Suprapubic skin (tissue), 4 donors: ENCODE data around the gene NRG3. TPM values are rescaled to one million over a fixed set of nuclear protein-coding genes. Genes with fewer than 3 reads are reported as not detected.

Source experiments
- DNase-seq, 2 donors: peaks; one replicate each; pipeline ENCODE4 v3.0.0-alpha.2; 2019; ENCODE audit warnings: low spot score in 2 of 2
- H3K27ac ChIP-seq: fragments of 200-600 bp; sonication (generic); one replicate; pipeline ENCODE4 v1.5.1; 2019
- H3K27me3 ChIP-seq: fragments of 200-600 bp; sonication (generic); one replicate; pipeline ENCODE4 v1.5.1; 2019
- H3K36me3 ChIP-seq: fragments of 200-600 bp; sonication (generic); one replicate; pipeline ENCODE4 v1.5.1; 2019
- H3K4me1 ChIP-seq: fragments of 200-600 bp; sonication (generic); one replicate; pipeline ENCODE4 v1.5.1; 2019
- H3K4me3 ChIP-seq: fragments of 200-600 bp; sonication (generic); one replicate; pipeline ENCODE4 v1.5.1; 2019; ENCODE audit warnings: mild to moderate bottlenecking
- H3K9me3 ChIP-seq: fragments of 200-600 bp; sonication (generic); one replicate; pipeline ENCODE4 v1.5.1; 2019
- CTCF ChIP-seq, 2 donors: fragments of 200-600 bp in 1 of 2; fragments of 450-650 bp in 1 of 2; sonication (generic) in 1 of 2; IDR thresholded peaks; one replicate each; pipeline ENCODE4 v1.5.1; 2016 to 2019; ENCODE audit warnings: antibody characterized with exemption in 2 of 2, mild to moderate bottlenecking in 1 of 2, moderate library complexity in 1 of 2
- EP300 ChIP-seq: sonication (generic); formaldehyde crosslinking; IDR thresholded peaks from one replicate; pipeline ENCODE4 v1.6.1; 2017; ENCODE audit warnings: antibody characterized with exemption
- POLR2A ChIP-seq, 2 donors: fragments of 450-650 bp; IDR thresholded peaks; one replicate each; pipeline ENCODE4 v1.6.1; 2017; ENCODE audit warnings: antibody characterized with exemption in 2 of 2, mild to moderate bottlenecking in 2 of 2, moderate library complexity in 2 of 2
- POLR2AphosphoS5 ChIP-seq, 3 donors: sonication (generic); formaldehyde crosslinking; IDR thresholded peaks; one replicate each; pipeline ENCODE4 v1.6.1; 2017; ENCODE audit warnings: antibody characterized with exemption in 3 of 3
- WGBS: methylation state at CpG from one replicate; pipeline ENCODE4 v1.1.5; 2018; 5-methylcytosine and 5-hydroxymethylcytosine counted together
- total RNA-seq, 4 donors: library from RNA; depleted of rRNA; stranded (reverse); fragments of >200 nt; gene quantifications; one replicate each; pipeline ENCODE4 v1.1.0, GENCODE V29; 2016

NRG3 gene
- total RNA-seq, 4 donors from 2014 or later = 0.65 to 3.5 (median 1.3) TPM

- Histone ChIP-seq H3K36me3 (no peaks in the 10 kb centered on the region), H3K4me1 (no peaks in the 10 kb centered on the region), H3K4me3 (no peak overlapping the region), H3K27ac (no peak overlapping the region), H3K9me3 (no peaks in the 10 kb centered on the region), H3K27me3 (no peaks in the 10 kb centered on the region)
- TF ChIP-seq POLR2A (IDR thresholded peaks at IDR 0.05) (no peak), EP300 (no peak), POLR2AphosphoS5 (IDR thresholded peaks at IDR 0.05) (no peak), CTCF (IDR thresholded peaks at IDR 0.05) (no peak)
- 42% methylated on average over 4 of the region's 4 CpGs for WGBS
- DNase-seq = no peak
Observed at GRCh38 chr10:82377608-82378007, 502.6 kb downstream of the NRG3 start.

GRCh38 chr10:82378146-82378545 lies 503.2 kb downstream of the NRG3 start:
- WGBS = 7% methylated on average over 2 of the region's 2 CpGs
- H3K27me3 ChIP-seq = no peaks in the 10 kb centered on the region
- no peaks in the 10 kb centered on the region for H3K9me3 ChIP-seq
- DNase-seq = no peak
- no peaks in the 10 kb centered on the region for H3K4me1 ChIP-seq
- H3K4me3 ChIP-seq = no peak overlapping the region
- no peaks in the 10 kb centered on the region for H3K36me3 ChIP-seq
- no peak overlapping the region for H3K27ac ChIP-seq
- TF ChIP-seq CTCF (IDR thresholded peaks at IDR 0.05) (no peak), POLR2A (IDR thresholded peaks at IDR 0.05) (no peak)

- DNase-seq = no peak
- H3K4me1 ChIP-seq = no peaks in the 10 kb centered on the region
- H3K9me3 ChIP-seq = no peaks in the 10 kb centered on the region
- H3K27ac ChIP-seq = no peak overlapping the region
- TF ChIP-seq POLR2AphosphoS5 (IDR thresholded peaks at IDR 0.05) (no peak), EP300 (no peak), CTCF (IDR thresholded peaks at IDR 0.05) (no peak), POLR2A (IDR thresholded peaks at IDR 0.05) (no peak)
- no peak overlapping the region for H3K4me3 ChIP-seq
- no peaks in the 10 kb centered on the region for H3K36me3 ChIP-seq
- no peaks in the 10 kb centered on the region for H3K27me3 ChIP-seq
Observed at GRCh38 chr10:82383350-82383749, 508.4 kb downstream of the NRG3 start.

- Histone ChIP-seq H3K27ac (no peak overlapping the region), H3K9me3 (no peaks in the 10 kb centered on the region), H3K4me1 (no peaks in the 10 kb centered on the region), H3K36me3 (no peaks in the 10 kb centered on the region), H3K27me3 (no peaks in the 10 kb centered on the region), H3K4me3 (no peak overlapping the region)
- TF ChIP-seq POLR2A (IDR thresholded peaks at IDR 0.05) = no peak
- no peak for TF ChIP-seq POLR2AphosphoS5 (IDR thresholded peaks at IDR 0.05)
- TF ChIP-seq EP300 = no peak
- no peak for TF ChIP-seq CTCF (IDR thresholded peaks at IDR 0.05)
- 62% methylated on average over 5 of the region's 5 CpGs for WGBS
- DNase-seq = no peak
Observed at GRCh38 chr10:82390866-82391658, 516.1 kb downstream of the NRG3 start.

- TF ChIP-seq CTCF (IDR thresholded peaks at IDR 0.05) = no peak
- TF ChIP-seq EP300 = no peak
- TF ChIP-seq POLR2A (IDR thresholded peaks at IDR 0.05) = no peak
- TF ChIP-seq POLR2AphosphoS5 (IDR thresholded peaks at IDR 0.05) = no peak
- no peaks in the 10 kb centered on the region for H3K36me3 ChIP-seq
- no peak overlapping the region for H3K27ac ChIP-seq
- no peak overlapping the region for H3K4me3 ChIP-seq
- 68% methylated on average over 4 of the region's 4 CpGs for WGBS
- H3K27me3 ChIP-seq = no peaks in the 10 kb centered on the region
- H3K4me1 ChIP-seq = no peaks in the 10 kb centered on the region
- no peak for DNase-seq
- no peaks in the 10 kb centered on the region for H3K9me3 ChIP-seq
Observed at GRCh38 chr10:82391971-82392370, 517.0 kb downstream of the NRG3 start.
